Nephron (organoid): ENCODE measurements around the gene SMCO2.

ENCODE experiments used
- H3K27ac Mint-ChIP-seq, 3 experiments: 2 replicates each; pipeline ENCODE4 v1.8.0; 2020; ENCODE audit warnings: mixed read lengths in 3 of 3, mild to moderate bottlenecking in 2 of 3, moderate library complexity in 1 of 3
- H3K27me3 Mint-ChIP-seq: 2 replicates; pipeline ENCODE4 v1.8.0; 2021; ENCODE audit warnings: low read depth, mild to moderate bottlenecking, moderate library complexity, mixed read lengths
- H3K36me3 Mint-ChIP-seq: 2 replicates; pipeline ENCODE4 v1.8.0; 2020; ENCODE audit warnings: low read depth, mixed read lengths
- H3K4me1 Mint-ChIP-seq: 2 replicates; pipeline ENCODE4 v1.8.0; 2020; ENCODE audit warnings: mixed read lengths
- H3K4me3 Mint-ChIP-seq, 3 experiments: 2 replicates each; pipeline ENCODE4 v1.8.0; 2020; ENCODE audit warnings: mild to moderate bottlenecking in 3 of 3, mixed read lengths in 3 of 3, moderate library complexity in 2 of 3
- H3K9me3 Mint-ChIP-seq: 2 replicates; pipeline ENCODE4 v1.8.0; 2020; ENCODE audit warnings: mixed read lengths
- TF ChIP-seq, protein P1 (sequence below), 3 experiments: fragments of 200-600 bp; sonication (generic); IDR thresholded peaks; one replicate each; pipeline ENCODE4 v1.5.0; 2021; ENCODE audit warnings: antibody characterized with exemption in 3 of 3; ENCODE audit not compliant: unreplicated experiment in 3 of 3

SMCO2 gene

GRCh38 chr12:27477049-27477448 lies 30.5 kb downstream of the SMCO2 start:
- no peak overlapping the region for H3K4me3 Mint-ChIP-seq

DNA sequence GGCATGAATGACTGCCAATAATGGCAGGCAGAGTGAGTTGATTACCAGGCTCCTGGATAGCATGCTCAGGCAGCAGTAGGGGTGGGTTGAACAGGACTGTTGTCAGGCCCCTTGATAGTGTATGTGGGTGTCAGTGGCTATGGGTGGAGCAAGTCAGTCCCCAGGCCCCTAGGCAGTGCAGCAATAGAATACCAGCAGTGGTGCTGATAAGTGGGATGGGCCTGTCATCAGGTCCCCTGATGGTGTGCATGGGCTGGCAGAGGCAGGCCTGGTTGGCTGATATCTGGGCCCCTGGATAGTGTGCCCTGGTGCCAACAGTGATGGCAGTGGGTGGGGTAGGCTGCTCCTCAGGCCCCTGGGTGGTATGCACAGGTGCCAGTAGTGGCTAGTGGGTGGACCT lies 32.4 kb downstream of the SMCO2 start:
- Mint-ChIP-seq H3K9me3 (peaks cover 35% of the 10 kb centered on the region), H3K4me1 (no peaks in the 10 kb centered on the region), H3K4me3 (no peak overlapping the region), H3K27me3 (peaks cover 3% of the 10 kb centered on the region), H3K36me3 (peaks cover 9% of the 10 kb centered on the region), H3K27ac (no peak overlapping the region)
- TF ChIP-seq, protein P1, sequence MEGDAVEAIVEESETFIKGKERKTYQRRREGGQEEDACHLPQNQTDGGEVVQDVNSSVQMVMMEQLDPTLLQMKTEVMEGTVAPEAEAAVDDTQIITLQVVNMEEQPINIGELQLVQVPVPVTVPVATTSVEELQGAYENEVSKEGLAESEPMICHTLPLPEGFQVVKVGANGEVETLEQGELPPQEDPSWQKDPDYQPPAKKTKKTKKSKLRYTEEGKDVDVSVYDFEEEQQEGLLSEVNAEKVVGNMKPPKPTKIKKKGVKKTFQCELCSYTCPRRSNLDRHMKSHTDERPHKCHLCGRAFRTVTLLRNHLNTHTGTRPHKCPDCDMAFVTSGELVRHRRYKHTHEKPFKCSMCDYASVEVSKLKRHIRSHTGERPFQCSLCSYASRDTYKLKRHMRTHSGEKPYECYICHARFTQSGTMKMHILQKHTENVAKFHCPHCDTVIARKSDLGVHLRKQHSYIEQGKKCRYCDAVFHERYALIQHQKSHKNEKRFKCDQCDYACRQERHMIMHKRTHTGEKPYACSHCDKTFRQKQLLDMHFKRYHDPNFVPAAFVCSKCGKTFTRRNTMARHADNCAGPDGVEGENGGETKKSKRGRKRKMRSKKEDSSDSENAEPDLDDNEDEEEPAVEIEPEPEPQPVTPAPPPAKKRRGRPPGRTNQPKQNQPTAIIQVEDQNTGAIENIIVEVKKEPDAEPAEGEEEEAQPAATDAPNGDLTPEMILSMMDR (IDR thresholded peaks at IDR 0.05; ENCODE audit: unreplicated experiment in 3 of 3) = no peak

More at GRCh38 chr12:27477049-27477448, 30.5 kb downstream of the SMCO2 start:
- Mint-ChIP-seq H3K36me3 (peaks cover 9% of the 10 kb centered on the region), H3K9me3 (peaks cover 35% of the 10 kb centered on the region), H3K4me1 (peaks cover 7% of the 10 kb centered on the region), H3K27me3 (no peaks in the 10 kb centered on the region), H3K27ac (no peak overlapping the region)
- TF ChIP-seq, protein P1 (IDR thresholded peaks at IDR 0.05; ENCODE audit: unreplicated experiment in 3 of 3) = no peak

GRCh38 chr12:27480016-27480415 lies 33.5 kb downstream of the SMCO2 start:
- Mint-ChIP-seq H3K36me3 (peaks cover 9% of the 10 kb centered on the region), H3K4me3 (no peak overlapping the region), H3K27me3 (peaks cover 3% of the 10 kb centered on the region), H3K27ac (no peak overlapping the region), H3K9me3 (peaks cover 32% of the 10 kb centered on the region), H3K4me1 (no peaks in the 10 kb centered on the region)
- TF ChIP-seq, protein P1 (IDR thresholded peaks at IDR 0.05; ENCODE audit: unreplicated experiment in 3 of 3) = no peak

- TF ChIP-seq, protein P1 (IDR thresholded peaks at IDR 0.05; ENCODE audit: unreplicated experiment in 3 of 3) = no peak
- no peaks in the 10 kb centered on the region for H3K36me3 Mint-ChIP-seq
- H3K4me3 Mint-ChIP-seq = no peak overlapping the region
- peaks cover 4% of the 10 kb centered on the region for H3K9me3 Mint-ChIP-seq
- no peak overlapping the region for H3K27ac Mint-ChIP-seq
- H3K4me1 Mint-ChIP-seq = no peaks in the 10 kb centered on the region
- peaks cover 3% of the 10 kb centered on the region for H3K27me3 Mint-ChIP-seq
Measured at GRCh38 chr12:27486961-27487360, 40.4 kb downstream of the SMCO2 start.

- TF ChIP-seq, protein P1 (IDR thresholded peaks at IDR 0.05; ENCODE audit: unreplicated experiment in 3 of 3) = no peak
- H3K27me3 Mint-ChIP-seq = no peaks in the 10 kb centered on the region
Measured at GRCh38 chr12:27488479-27488878, 41.9 kb downstream of the SMCO2 start.

DNA sequence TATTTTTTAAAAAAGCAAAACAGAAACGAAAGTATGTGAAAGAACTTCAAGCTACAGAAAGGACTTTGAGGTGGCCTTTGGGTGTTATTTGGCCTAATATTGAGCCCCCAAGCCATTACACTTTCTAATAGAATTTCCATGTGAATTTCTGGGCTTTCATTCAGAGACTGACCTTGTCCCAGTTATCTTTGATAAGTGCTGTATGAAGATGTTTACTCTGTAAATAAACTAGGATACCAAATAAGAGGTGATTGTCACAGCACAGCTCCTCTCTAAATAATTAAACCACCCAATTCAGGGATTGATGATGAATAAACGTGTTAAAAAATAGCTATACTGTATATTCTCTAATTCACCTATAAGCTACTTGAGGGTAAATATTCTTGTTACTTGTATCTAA lies 44.7 kb downstream of the SMCO2 start:
- no peaks in the 10 kb centered on the region for H3K4me1 Mint-ChIP-seq
- no peaks in the 10 kb centered on the region for H3K27me3 Mint-ChIP-seq
- H3K4me3 Mint-ChIP-seq = no peak overlapping the region
- TF ChIP-seq, protein P1 (IDR thresholded peaks at IDR 0.05; ENCODE audit: unreplicated experiment in 3 of 3) = no peak
- peaks cover 1% of the 10 kb centered on the region for H3K9me3 Mint-ChIP-seq
- H3K36me3 Mint-ChIP-seq = no peaks in the 10 kb centered on the region
- no peak overlapping the region for H3K27ac Mint-ChIP-seq

More at GRCh38 chr12:27488479-27488878, 41.9 kb downstream of the SMCO2 start:
- Mint-ChIP-seq H3K4me3 (no peak overlapping the region), H3K9me3 (peaks cover 4% of the 10 kb centered on the region), H3K27ac (no peak overlapping the region), H3K4me1 (no peaks in the 10 kb centered on the region), H3K36me3 (no peaks in the 10 kb centered on the region)
